GM18951 (cell line): ENCODE results near the gene TMEM131.
"Not testable (repeated sequence)": the region's sequence is repeated elsewhere in the genome, so short reads cannot be mapped to it uniquely, and the experiment has no call there.

Experiments used
- POLR2A ChIP-seq: IDR thresholded peaks from 4 replicates; pipeline ENCODE4 v1.6.1; 2011; ENCODE audit warnings: mild to moderate bottlenecking; ENCODE audit not compliant: insufficient read length, insufficient read depth; ENCODE audit errors: extremely low read depth
- in situ Hi-C: fragments of 300-500 bp; cut with MboI; formaldehyde crosslinking; loops from one replicate; pipeline ENCODE4 v1.12.0; 2022; ENCODE audit warnings: low sequenced_read_pairs, mixed read lengths, inconsistent platforms; ENCODE audit not compliant: unreplicated experiment

Gene TMEM131

GRCh38 chr2:97995734-97996624, at the start of gene TMEM131:
TMEM131 (minus strand) TSS chr2:97995948; CDS start chr2:97995662, 286 bp downstream.
- peak; percentile 73 for TF ChIP-seq POLR2A
- in situ Hi-C loops, result no loop called here

- in situ Hi-C loops, result not testable (repeated sequence)
Measured at GRCh38 chr2:98044730-98045129, 49.0 kb upstream of the TMEM131 start.

- in situ Hi-C loops, result no loop called here
- no peak for TF ChIP-seq POLR2A
Measured at GRCh38 chr2:98043101-98043500, 47.4 kb upstream of the TMEM131 start.

GRCh38 chr2:98040331-98040939, 44.7 kb upstream of the TMEM131 start:
- TF ChIP-seq POLR2A, result no peak
- in situ Hi-C loops, result no loop called here

GRCh38 chr2:98039085-98039756, 43.5 kb upstream of the TMEM131 start:
- no peak for TF ChIP-seq POLR2A
- in situ Hi-C loops, result no loop called here

GRCh38 chr2:98037666-98038336, 42.1 kb upstream of the TMEM131 start:
- no peak for TF ChIP-seq POLR2A
- in situ Hi-C loops, result no loop called here

GRCh38 chr2:98037206-98037605, 41.5 kb upstream of the TMEM131 start:
- in situ Hi-C loops, result no loop called here
- no peak for TF ChIP-seq POLR2A

- in situ Hi-C loops, result no loop called here
- no peak for TF ChIP-seq POLR2A
Measured at GRCh38 chr2:98036349-98037000, 40.7 kb upstream of the TMEM131 start.

GRCh38 chr2:98034745-98035144, 39.0 kb upstream of the TMEM131 start:
- no peak for TF ChIP-seq POLR2A
- in situ Hi-C loops, result no loop called here

- TF ChIP-seq POLR2A, result no peak
- in situ Hi-C loops, result no loop called here
Measured at GRCh38 chr2:98032086-98032485, 36.3 kb upstream of the TMEM131 start.

GRCh38 chr2:98029718-98030222, 34.0 kb upstream of the TMEM131 start:
- in situ Hi-C loops, result no loop called here
- TF ChIP-seq POLR2A, result no peak

- in situ Hi-C loops, result no loop called here
- TF ChIP-seq POLR2A, result no peak
Measured at GRCh38 chr2:98028931-98029717, 33.4 kb upstream of the TMEM131 start.
